ENCODE measurements around the gene SMURF2.

DNA sequence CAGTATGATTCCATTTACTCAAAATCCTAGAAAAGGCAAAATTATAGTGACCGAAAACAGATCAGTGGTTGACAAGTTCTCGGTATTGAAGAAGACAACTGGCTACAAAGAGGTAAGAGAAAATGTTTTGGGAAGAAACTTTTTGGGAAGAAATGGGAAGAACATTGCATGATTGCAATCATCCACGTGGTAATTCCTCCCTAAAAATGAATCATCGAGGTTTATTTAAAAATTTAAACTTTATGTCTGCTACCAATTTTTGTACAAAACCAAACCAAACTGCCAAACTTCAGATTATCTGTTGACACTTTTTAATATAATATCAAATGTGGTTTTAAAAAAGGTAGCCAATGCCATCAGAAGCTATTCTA, 8.1 kb downstream of the SMURF2 start:
- TF ChIP-seq ETV6 (CRISPR knock-in tag; IDR thresholded peaks at IDR 0.05) (no peak), ZNF121 (CRISPR knock-in tag; IDR thresholded peaks at IDR 0.05) (no peak)
- TF ChIP-seq, protein P1, sequence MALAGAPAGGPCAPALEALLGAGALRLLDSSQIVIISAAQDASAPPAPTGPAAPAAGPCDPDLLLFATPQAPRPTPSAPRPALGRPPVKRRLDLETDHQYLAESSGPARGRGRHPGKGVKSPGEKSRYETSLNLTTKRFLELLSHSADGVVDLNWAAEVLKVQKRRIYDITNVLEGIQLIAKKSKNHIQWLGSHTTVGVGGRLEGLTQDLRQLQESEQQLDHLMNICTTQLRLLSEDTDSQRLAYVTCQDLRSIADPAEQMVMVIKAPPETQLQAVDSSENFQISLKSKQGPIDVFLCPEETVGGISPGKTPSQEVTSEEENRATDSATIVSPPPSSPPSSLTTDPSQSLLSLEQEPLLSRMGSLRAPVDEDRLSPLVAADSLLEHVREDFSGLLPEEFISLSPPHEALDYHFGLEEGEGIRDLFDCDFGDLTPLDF (CRISPR knock-in tag; IDR thresholded peaks at IDR 0.05): no peak
- TF ChIP-seq, protein P2, sequence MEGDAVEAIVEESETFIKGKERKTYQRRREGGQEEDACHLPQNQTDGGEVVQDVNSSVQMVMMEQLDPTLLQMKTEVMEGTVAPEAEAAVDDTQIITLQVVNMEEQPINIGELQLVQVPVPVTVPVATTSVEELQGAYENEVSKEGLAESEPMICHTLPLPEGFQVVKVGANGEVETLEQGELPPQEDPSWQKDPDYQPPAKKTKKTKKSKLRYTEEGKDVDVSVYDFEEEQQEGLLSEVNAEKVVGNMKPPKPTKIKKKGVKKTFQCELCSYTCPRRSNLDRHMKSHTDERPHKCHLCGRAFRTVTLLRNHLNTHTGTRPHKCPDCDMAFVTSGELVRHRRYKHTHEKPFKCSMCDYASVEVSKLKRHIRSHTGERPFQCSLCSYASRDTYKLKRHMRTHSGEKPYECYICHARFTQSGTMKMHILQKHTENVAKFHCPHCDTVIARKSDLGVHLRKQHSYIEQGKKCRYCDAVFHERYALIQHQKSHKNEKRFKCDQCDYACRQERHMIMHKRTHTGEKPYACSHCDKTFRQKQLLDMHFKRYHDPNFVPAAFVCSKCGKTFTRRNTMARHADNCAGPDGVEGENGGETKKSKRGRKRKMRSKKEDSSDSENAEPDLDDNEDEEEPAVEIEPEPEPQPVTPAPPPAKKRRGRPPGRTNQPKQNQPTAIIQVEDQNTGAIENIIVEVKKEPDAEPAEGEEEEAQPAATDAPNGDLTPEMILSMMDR (IDR thresholded peaks at IDR 0.05): no peak
- TF ChIP-seq, protein P3, sequence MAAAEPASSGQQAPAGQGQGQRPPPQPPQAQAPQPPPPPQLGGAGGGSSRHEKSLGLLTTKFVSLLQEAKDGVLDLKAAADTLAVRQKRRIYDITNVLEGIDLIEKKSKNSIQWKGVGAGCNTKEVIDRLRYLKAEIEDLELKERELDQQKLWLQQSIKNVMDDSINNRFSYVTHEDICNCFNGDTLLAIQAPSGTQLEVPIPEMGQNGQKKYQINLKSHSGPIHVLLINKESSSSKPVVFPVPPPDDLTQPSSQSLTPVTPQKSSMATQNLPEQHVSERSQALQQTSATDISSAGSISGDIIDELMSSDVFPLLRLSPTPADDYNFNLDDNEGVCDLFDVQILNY (CRISPR knock-in tag; IDR thresholded peaks at IDR 0.05): no peak

All from WTC11 (cell line).